BLaER1 (cell line): ENCODE results near the gene KCNQ1OT1.

Source experiments
- H3K27ac ChIP-seq: shearing (Covaris generic); formaldehyde crosslinking; 2 replicates; pipeline ENCODE4 v1.8.1; 2022
- H3K27me3 ChIP-seq: shearing (Covaris generic); formaldehyde crosslinking; 2 replicates; pipeline ENCODE4 v1.8.1; 2022
- H3K36me3 ChIP-seq: shearing (Covaris generic); formaldehyde crosslinking; 2 replicates; pipeline ENCODE4 v1.8.1; 2022
- H3K4me1 ChIP-seq: shearing (Covaris generic); formaldehyde crosslinking; 2 replicates; pipeline ENCODE4 v1.8.1; 2022
- H3K4me2 ChIP-seq: shearing (Covaris generic); formaldehyde crosslinking; 2 replicates; pipeline ENCODE4 v1.8.1; 2022
- H3K4me3 ChIP-seq: shearing (Covaris generic); formaldehyde crosslinking; 2 replicates; pipeline ENCODE4 v1.8.1; 2022
- H3K9ac ChIP-seq: shearing (Covaris generic); formaldehyde crosslinking; 2 replicates; pipeline ENCODE4 v1.8.1; 2022
- H3K9me3 ChIP-seq: shearing (Covaris generic); formaldehyde crosslinking; 2 replicates; pipeline ENCODE4 v1.8.1; 2022
- H4K20me1 ChIP-seq: shearing (Covaris generic); formaldehyde crosslinking; 2 replicates; pipeline ENCODE4 v1.8.1; 2022
- Cebpa-rat ChIP-seq: shearing (Covaris generic); IDR thresholded peaks from 2 replicates; pipeline ENCODE4 v1.8.1; 2022

KCNQ1OT1 gene

DNA sequence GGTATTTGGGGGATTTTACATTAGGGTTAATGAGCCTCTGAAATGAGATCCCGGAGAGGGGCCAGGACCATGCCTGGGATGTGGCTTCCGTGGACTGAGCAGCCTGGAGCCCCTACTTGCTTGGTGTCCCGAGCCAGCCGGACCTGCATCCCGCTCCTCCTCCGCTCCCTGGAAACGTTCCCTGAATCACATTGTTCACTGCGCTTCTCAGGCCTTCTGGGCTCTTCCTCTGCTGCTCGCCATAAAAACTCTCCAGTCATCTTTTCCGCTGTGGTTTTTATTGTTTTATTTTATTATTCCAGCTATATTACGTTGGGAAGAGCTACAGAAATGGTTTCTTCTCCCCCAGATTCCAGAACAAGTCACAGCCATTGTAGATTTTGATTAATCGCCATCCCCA lies 13.3 kb upstream of the KCNQ1OT1 start:
- H3K27ac ChIP-seq = no peak overlapping the region
- H3K4me3 ChIP-seq = no peak overlapping the region
- H3K27me3 ChIP-seq = no peaks in the 10 kb centered on the region
- H4K20me1 ChIP-seq = no peaks in the 10 kb centered on the region
- TF ChIP-seq Cebpa-rat = no peak
- H3K9me3 ChIP-seq = peaks cover 8% of the 10 kb centered on the region
- no peak overlapping the region for H3K9ac ChIP-seq
- no peak overlapping the region for H3K4me2 ChIP-seq
- H3K36me3 ChIP-seq = no peaks in the 10 kb centered on the region
- H3K4me1 ChIP-seq = peaks cover 40% of the 10 kb centered on the region

DNA sequence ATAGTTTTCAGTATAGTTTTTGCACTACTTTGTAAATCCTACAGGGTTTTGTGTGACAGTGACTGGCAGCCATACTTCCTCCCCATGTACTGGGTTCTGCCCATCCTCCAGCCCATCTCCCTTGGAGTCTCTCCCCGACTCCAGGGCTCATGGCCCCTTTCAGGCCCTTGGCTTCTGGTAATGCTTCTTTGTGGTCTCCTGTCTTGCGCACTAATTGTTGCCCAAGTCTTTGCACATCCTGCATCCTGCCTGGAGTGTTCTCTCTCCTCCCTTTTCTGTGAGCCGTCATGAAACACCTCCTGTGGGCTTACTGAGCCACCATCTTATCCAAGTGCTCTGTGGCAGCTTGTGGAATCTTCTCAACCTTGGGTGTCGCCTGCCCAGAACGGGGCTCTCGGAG lies 11.4 kb upstream of the KCNQ1OT1 start:
- Histone ChIP-seq H3K9me3 (peaks cover 13% of the 10 kb centered on the region), H3K36me3 (no peaks in the 10 kb centered on the region), H3K4me2 (no peak overlapping the region), H3K27me3 (no peaks in the 10 kb centered on the region), H3K4me1 (peaks cover 33% of the 10 kb centered on the region), H3K9ac (no peak overlapping the region), H3K27ac (no peak overlapping the region), H3K4me3 (no peak overlapping the region), H4K20me1 (no peaks in the 10 kb centered on the region)
- TF ChIP-seq Cebpa-rat = no peak

DNA sequence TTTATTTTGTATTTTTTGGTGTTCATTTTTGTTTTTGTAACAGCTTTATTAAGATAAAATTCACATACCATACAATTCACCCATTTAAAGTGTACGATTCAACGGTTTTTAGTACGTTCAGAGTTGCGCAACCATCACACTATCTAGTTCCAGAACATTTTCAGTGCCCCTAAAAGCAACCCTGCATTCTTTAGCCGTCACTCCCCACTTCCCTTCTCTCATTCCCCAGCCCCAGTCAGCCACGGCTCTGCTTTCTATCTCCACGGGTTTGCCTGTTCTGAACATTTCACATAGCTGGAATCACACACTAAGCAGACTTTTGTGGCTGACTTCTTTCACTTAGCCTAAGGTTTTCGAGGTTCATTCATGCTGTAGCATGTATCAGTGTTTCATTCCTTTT lies 9.6 kb upstream of the KCNQ1OT1 start:
- no peak overlapping the region for H3K9ac ChIP-seq
- no peaks in the 10 kb centered on the region for H4K20me1 ChIP-seq
- no peaks in the 10 kb centered on the region for H3K36me3 ChIP-seq
- H3K4me2 ChIP-seq = no peak overlapping the region
- TF ChIP-seq Cebpa-rat = peak; percentile 94
- H3K27ac ChIP-seq = no peak overlapping the region
- H3K4me1 ChIP-seq = peaks cover 33% of the 10 kb centered on the region
- no peaks in the 10 kb centered on the region for H3K27me3 ChIP-seq
- no peak overlapping the region for H3K4me3 ChIP-seq
- H3K9me3 ChIP-seq = peaks cover 16% of the 10 kb centered on the region

- no peak for TF ChIP-seq Cebpa-rat
- H3K4me3 ChIP-seq = no peak overlapping the region
- no peaks in the 10 kb centered on the region for H3K27me3 ChIP-seq
- no peak overlapping the region for H3K4me2 ChIP-seq
- no peak overlapping the region for H3K27ac ChIP-seq
- peaks cover 16% of the 10 kb centered on the region for H3K9me3 ChIP-seq
- H3K4me1 ChIP-seq = peaks cover 33% of the 10 kb centered on the region
- no peak overlapping the region for H3K9ac ChIP-seq
- no peaks in the 10 kb centered on the region for H3K36me3 ChIP-seq
- no peaks in the 10 kb centered on the region for H4K20me1 ChIP-seq
These were observed 9.0 kb upstream of the KCNQ1OT1 start for GRCh38 chr11:2708757-2709281.

- Histone ChIP-seq H3K4me1 (peaks cover 35% of the 10 kb centered on the region), H3K27me3 (no peaks in the 10 kb centered on the region), H3K4me2 (0 out of 2 replicates have a peak overlapping the region, but pooled peaks have one; percentile 4), H3K9ac (no peak overlapping the region), H3K9me3 (peaks cover 16% of the 10 kb centered on the region), H3K27ac (no peak overlapping the region), H3K36me3 (no peaks in the 10 kb centered on the region), H3K4me3 (no peak overlapping the region), H4K20me1 (no peaks in the 10 kb centered on the region)
- no peak for TF ChIP-seq Cebpa-rat
These were observed 8.4 kb upstream of the KCNQ1OT1 start for GRCh38 chr11:2708151-2708581.

DNA sequence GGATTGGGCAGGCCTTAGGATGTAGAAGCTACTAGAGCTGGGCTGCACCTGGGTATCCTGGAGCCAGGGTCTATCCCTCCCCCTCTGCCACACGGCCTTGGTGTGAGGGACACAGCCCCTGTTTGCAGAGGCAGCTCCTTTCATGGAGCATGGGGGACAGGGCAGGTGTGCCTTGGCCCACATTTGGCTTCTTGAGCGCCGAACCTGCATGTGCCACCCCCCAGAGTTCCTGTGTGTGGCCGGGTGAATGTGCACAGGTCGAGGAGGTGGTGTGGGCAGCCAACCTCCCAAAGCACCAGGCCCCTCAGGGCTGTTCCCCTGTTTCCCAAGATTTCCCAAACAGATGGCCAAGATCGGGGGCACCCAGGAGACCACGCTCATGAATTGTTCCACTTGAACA lies 7.9 kb upstream of the KCNQ1OT1 start:
- H3K9me3 ChIP-seq = peaks cover 16% of the 10 kb centered on the region
- H3K9ac ChIP-seq = no peak overlapping the region
- H3K4me2 ChIP-seq = 0 out of 2 replicates have a peak overlapping the region, but pooled peaks have one; percentile 4
- H3K4me1 ChIP-seq = peaks cover 39% of the 10 kb centered on the region
- no peak overlapping the region for H3K4me3 ChIP-seq
- no peaks in the 10 kb centered on the region for H4K20me1 ChIP-seq
- H3K27ac ChIP-seq = no peak overlapping the region
- H3K36me3 ChIP-seq = no peaks in the 10 kb centered on the region
- TF ChIP-seq Cebpa-rat = no peak
- H3K27me3 ChIP-seq = no peaks in the 10 kb centered on the region

DNA sequence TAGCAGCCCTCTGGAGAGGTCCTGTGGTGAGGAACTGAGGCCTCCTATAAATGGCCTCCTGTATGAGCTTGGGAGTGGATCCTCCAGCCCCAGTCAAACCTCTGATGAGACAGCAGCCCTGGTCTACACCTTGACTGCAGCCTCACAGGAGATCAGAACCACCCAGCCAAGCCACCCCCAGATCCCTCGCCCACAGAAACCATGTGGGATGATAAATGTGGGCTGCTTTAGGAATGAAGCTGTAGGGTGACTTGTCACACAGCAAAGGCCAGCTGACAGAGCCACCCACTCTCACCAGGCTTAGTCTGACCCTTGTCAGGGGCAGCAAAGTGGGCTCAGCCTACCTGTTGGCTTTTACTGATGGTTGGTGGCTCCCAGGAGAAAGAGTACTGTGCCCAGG lies 6.5 kb upstream of the KCNQ1OT1 start:
- Histone ChIP-seq H3K4me3 (no peak overlapping the region), H3K27ac (no peak overlapping the region)
- TF ChIP-seq Cebpa-rat = no peak

GRCh38 chr11:2704896-2705606 lies 5.3 kb upstream of the KCNQ1OT1 start:
- Histone ChIP-seq H3K36me3 (no peaks in the 10 kb centered on the region), H3K4me3 (no peak overlapping the region), H3K9ac (no peak overlapping the region), H4K20me1 (no peaks in the 10 kb centered on the region), H3K27me3 (no peaks in the 10 kb centered on the region), H3K9me3 (peaks cover 12% of the 10 kb centered on the region; the same call in 1 of the 2 replicates), H3K4me2 (peak overlapping the region; percentile 94), H3K27ac (peak overlapping the region; percentile 88), H3K4me1 (peaks cover 61% of the 10 kb centered on the region)
- no peak for TF ChIP-seq Cebpa-rat

More for the DNA sequence above, 6.5 kb upstream of the KCNQ1OT1 start:
- Histone ChIP-seq H3K36me3 (no peaks in the 10 kb centered on the region), H4K20me1 (no peaks in the 10 kb centered on the region), H3K4me1 (peaks cover 53% of the 10 kb centered on the region), H3K9me3 (peaks cover 14% of the 10 kb centered on the region), H3K4me2 (no peak overlapping the region), H3K27me3 (no peaks in the 10 kb centered on the region), H3K9ac (no peak overlapping the region)

- peak overlapping the region; percentile 88 for H3K27ac ChIP-seq
- H4K20me1 ChIP-seq = peaks cover 4% of the 10 kb centered on the region
- no peaks in the 10 kb centered on the region for H3K36me3 ChIP-seq
- H3K4me1 ChIP-seq = peaks cover 61% of the 10 kb centered on the region
- H3K27me3 ChIP-seq = no peaks in the 10 kb centered on the region
- H3K4me3 ChIP-seq = no peak overlapping the region
- peaks cover 18% of the 10 kb centered on the region for H3K9me3 ChIP-seq
- peak overlapping the region; percentile 67; the same call in 1 of the 2 replicates for H3K9ac ChIP-seq
- peak overlapping the region; percentile 94 for H3K4me2 ChIP-seq
- no peak for TF ChIP-seq Cebpa-rat
These were observed 4.6 kb upstream of the KCNQ1OT1 start for GRCh38 chr11:2704356-2704755.

- Histone ChIP-seq H3K4me2 (peak overlapping the region; percentile 94), H3K9ac (peak overlapping the region; percentile 67), H3K27me3 (no peaks in the 10 kb centered on the region), H3K27ac (peak overlapping the region; percentile 88), H4K20me1 (peaks cover 12% of the 10 kb centered on the region), H3K9me3 (peaks cover 26% of the 10 kb centered on the region), H3K4me3 (peak overlapping the region; percentile 45), H3K36me3 (no peaks in the 10 kb centered on the region), H3K4me1 (peaks cover 63% of the 10 kb centered on the region)
- no peak for TF ChIP-seq Cebpa-rat
These were observed 3.8 kb upstream of the KCNQ1OT1 start for GRCh38 chr11:2703363-2704141.
